Activated T-cell treated with anti-CD3 and anti-CD28 coated beads, Interleukin-2, amount 50 U/mL, for 24 hours (primary cell): Measurements from ENCODE around the gene SCGB1D1.

Experiments
- DNase-seq: peaks from one replicate; pipeline ENCODE4 v3.0.0-alpha.2; 2020
- H3K27ac Mint-ChIP-seq: 2 replicates; pipeline ENCODE4 v1.8.0; 2020; ENCODE audit warnings: mild to moderate bottlenecking, mixed read lengths
- H3K27me3 Mint-ChIP-seq: 2 replicates; pipeline ENCODE4 v1.8.0; 2020; ENCODE audit warnings: mixed read lengths
- H3K36me3 Mint-ChIP-seq: 2 replicates; pipeline ENCODE4 v1.8.0; 2020; ENCODE audit warnings: low read depth, mixed read lengths
- H3K4me1 Mint-ChIP-seq: 2 replicates; pipeline ENCODE4 v1.8.0; 2020; ENCODE audit warnings: low read depth, mixed read lengths
- H3K4me3 Mint-ChIP-seq: 2 replicates; pipeline ENCODE4 v1.8.0; 2020; ENCODE audit warnings: mild to moderate bottlenecking, moderate library complexity, mixed read lengths
- H3K9me3 Mint-ChIP-seq: 2 replicates; pipeline ENCODE4 v1.8.0; 2020; ENCODE audit warnings: mixed read lengths

The SCGB1D1 gene

DNA sequence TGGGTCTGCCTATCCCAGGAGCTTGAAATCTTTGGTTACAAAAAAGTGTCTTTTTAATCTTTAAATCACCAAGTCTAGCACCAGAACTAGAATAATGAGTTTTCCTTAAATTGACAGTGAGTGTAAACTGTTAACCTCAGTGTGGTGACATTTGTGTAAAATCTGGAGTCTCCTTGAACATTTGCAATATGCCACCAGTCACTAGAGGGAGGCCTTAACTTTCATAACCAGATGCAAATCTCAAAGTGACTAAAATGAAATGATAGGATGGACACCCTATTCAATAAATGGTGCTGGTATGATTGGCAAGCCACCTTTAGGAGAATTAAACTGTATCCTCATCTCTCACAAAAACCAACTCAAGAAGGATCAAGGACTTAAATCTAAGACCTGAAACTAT lies 43.7 kb downstream of the SCGB1D1 start:
- Mint-ChIP-seq H3K27ac (no peak overlapping the region), H3K9me3 (no peaks in the 10 kb centered on the region), H3K4me1 (no peaks in the 10 kb centered on the region)

DNA sequence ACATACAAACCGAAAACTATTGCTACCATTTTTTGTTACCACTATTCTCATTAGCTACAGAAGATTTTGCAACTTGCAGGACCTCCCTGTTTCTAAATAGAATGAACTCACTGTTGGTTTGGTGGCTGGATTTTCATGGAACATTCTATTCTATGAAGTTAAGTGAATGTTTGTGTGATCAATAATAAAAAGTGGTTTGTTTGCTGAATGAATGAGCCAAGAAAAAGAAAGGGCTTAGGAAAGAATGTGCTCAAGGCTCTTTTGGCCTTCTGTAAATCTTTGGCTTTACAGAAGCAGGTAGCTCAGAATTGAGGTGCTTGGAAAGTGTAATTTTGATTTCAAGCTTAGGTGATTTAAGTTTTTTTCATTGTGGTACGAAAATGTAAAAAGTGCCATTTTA lies 46.2 kb downstream of the SCGB1D1 start:
- H3K27me3 Mint-ChIP-seq, result peaks cover 61% of the 10 kb centered on the region
- no peaks in the 10 kb centered on the region for H3K4me1 Mint-ChIP-seq
- no peak for DNase-seq
- no peak overlapping the region for H3K4me3 Mint-ChIP-seq
- no peaks in the 10 kb centered on the region for H3K36me3 Mint-ChIP-seq
- H3K9me3 Mint-ChIP-seq, result no peaks in the 10 kb centered on the region
- no peak overlapping the region for H3K27ac Mint-ChIP-seq

More for the DNA sequence above, 43.7 kb downstream of the SCGB1D1 start:
- Mint-ChIP-seq H3K27me3 (peaks cover 59% of the 10 kb centered on the region), H3K36me3 (no peaks in the 10 kb centered on the region), H3K4me3 (no peak overlapping the region)
- no peak for DNase-seq

DNA sequence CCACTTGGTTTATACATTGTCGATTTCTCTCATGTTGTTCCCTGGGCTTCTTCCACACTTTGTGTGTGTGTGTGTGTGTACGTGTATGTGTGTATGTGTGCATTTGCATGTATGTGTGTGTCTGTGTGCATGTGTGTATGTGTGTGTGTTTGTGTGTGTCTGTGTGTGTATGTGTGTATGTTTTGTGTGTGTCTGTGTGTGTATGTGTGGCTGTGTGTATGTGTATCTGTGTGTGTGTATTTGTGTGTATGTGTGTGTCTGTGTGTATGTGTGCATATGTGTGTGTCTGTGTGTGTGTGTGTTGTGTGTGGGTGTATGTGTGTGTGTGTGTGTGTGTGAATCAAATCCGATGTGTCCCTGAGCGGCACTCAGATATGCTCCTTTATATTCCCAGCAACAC lies 47.5 kb downstream of the SCGB1D1 start:
- no peak for DNase-seq
- no peaks in the 10 kb centered on the region for H3K4me1 Mint-ChIP-seq
- no peak overlapping the region for H3K4me3 Mint-ChIP-seq
- H3K27me3 Mint-ChIP-seq, result peaks cover 61% of the 10 kb centered on the region
- H3K36me3 Mint-ChIP-seq, result no peaks in the 10 kb centered on the region
- H3K9me3 Mint-ChIP-seq, result no peaks in the 10 kb centered on the region
- H3K27ac Mint-ChIP-seq, result no peak overlapping the region

DNA sequence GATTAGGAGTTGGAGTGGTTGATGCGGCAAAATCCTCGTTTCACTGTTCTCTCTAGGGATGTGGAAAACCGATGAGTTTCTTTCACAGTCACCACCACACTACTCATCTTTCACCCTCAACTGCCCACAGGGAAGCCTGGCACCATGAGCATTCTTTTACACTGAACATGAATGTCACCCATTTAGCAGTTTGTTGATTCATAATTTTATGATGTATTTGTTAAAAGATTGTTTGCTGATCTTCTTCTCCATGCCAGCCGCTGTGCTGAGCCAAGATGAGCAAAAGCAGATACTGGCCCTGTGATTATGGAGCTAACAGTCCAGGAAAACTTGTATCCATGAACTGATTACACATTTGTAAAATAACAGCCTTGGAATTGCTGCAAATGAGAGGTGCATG lies 48.1 kb downstream of the SCGB1D1 start:
- no peak overlapping the region for H3K4me3 Mint-ChIP-seq
- no peak for DNase-seq
- peaks cover 57% of the 10 kb centered on the region for H3K27me3 Mint-ChIP-seq
- H3K9me3 Mint-ChIP-seq, result no peaks in the 10 kb centered on the region
- H3K4me1 Mint-ChIP-seq, result no peaks in the 10 kb centered on the region
- no peak overlapping the region for H3K27ac Mint-ChIP-seq
- H3K36me3 Mint-ChIP-seq, result no peaks in the 10 kb centered on the region

DNA sequence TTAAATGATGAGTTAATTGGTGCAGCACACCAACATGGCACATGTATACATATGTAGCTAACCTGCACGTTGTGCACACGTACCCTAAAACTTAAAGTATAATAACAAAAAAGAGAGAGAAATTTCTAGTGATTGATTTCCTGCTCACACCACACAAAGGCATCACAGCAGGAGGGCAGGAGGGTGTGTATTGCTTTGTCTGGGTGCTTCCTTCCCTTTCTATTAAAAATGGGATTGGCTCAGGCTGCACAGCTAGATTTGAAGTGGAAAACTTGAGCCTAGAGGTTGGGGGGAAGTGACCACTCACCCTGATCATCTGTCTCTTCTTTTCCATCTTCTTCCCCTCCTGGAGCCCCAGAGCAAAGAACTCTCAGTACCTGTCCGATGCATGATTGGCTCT lies 51.1 kb downstream of the SCGB1D1 start:
- Mint-ChIP-seq H3K36me3 (no peaks in the 10 kb centered on the region), H3K9me3 (no peaks in the 10 kb centered on the region), H3K4me3 (no peak overlapping the region), H3K4me1 (no peaks in the 10 kb centered on the region), H3K27ac (no peak overlapping the region), H3K27me3 (peaks cover 56% of the 10 kb centered on the region)
- DNase-seq, result no peak

DNA sequence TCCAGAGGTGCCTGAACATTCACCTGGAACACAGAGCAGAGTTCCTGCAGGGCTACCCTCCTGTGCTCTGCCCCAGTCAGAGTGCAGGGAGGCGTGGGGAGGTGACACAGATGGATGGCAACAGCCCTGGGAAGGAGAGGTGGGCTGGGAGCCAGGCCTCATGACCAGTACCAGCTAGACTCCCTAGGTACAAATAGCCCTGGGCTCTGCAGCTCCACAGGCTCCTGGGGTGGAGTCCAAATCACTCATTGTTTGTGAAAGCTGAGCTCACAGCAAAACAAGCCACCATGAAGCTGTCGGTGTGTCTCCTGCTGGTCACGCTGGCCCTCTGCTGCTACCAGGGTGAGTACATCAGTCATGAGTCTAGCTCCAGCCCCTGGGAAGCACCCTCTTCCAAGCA lies 52.0 kb downstream of the SCGB1D1 start, which contains the start of gene SCGB1D2:
SCGB1D2 (plus strand) TSS at position 219 of the 400 bp plus-strand sequence; CDS start at position 288, 69 bp downstream.
- no peak within 1 kb of the TSS for H3K4me3 Mint-ChIP-seq
- DNase-seq, result no peak
- peaks cover 61% of the 10 kb centered on the region for H3K27me3 Mint-ChIP-seq
- no peaks in the 10 kb centered on the region for H3K4me1 Mint-ChIP-seq
- H3K9me3 Mint-ChIP-seq, result no peaks in the 10 kb centered on the region
- H3K36me3 Mint-ChIP-seq, result no peaks in the 10 kb centered on the region
- H3K27ac Mint-ChIP-seq, result no peak within 1 kb of the TSS
